HG02571 (cell line): ENCODE data around the gene ITGB1BP1.
A peak's percentile ranks its signal among the peaks of the same experiment; 100 is the strongest.

Source experiments
- ATAC-seq: cut with Tn5 transposase; IDR thresholded peaks from one replicate; pipeline ENCODE4 v1.9.1; 2021; ENCODE audit warnings: mild to moderate bottlenecking, moderate library complexity; ENCODE audit not compliant: unreplicated experiment

ITGB1BP1 gene

DNA sequence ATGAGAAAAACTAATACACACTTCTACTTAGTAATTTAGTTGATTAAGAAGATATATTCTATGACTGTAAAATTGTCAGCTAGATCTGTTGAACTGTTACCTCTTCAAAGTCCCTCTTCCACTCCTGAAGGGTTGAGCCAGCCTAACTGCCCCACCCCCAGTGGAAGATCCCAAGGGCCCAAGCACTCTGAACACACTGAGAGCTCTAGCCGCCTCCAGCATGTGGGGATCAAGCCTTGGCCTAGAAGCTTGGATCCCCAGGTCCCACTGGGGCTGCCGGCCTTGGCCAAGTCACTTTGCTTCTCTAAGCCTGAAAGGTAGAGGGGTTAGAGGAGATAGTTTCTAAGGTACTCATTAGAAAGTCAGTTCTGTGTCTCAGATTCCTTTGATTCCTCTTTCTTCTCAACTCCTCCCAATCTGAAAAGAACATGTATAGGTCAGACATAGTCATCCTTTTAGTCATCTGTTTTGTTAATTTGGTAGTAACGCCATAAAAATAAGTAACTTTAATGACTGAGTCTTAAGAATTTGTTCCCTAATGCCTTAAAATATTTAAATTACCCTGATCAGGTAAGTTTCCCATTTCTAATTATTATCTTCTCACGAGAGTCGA is 5.7 kb upstream of the ITGB1BP1 start:
- no peak for ATAC-seq

DNA sequence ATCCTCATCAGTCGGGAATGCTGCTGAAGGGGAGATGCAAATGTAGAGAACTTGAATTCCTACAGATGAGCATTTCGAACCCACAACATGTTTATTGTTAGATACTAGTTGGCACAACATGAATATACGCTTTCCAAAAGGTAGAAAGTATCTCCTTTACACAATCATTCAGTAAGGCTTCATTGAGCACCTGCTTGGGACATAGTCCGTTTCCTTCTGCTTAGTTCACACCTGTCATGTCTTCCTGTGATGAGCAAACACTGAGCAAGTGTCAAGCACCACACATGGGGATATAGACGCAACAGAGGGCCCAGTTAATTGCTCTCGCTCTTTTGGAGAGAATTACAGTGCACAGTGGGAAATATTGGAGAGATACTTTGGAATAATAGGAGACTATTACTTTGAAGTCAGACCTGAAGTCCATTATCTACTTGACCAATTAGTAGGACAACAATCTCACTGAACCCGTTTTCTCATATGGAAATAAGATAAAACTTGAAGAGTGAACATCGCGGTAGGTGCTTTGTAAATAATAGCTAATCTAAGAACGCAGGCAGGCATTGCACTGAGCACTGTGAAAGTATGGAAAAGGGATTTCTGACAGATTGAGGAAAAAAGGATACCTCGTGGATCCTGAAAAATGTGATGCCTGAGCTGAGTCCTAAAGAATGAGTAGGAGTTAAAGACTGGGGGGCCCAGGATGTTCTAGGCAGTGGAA is 1.3 kb upstream of the ITGB1BP1 start:
- no peak for ATAC-seq

DNA sequence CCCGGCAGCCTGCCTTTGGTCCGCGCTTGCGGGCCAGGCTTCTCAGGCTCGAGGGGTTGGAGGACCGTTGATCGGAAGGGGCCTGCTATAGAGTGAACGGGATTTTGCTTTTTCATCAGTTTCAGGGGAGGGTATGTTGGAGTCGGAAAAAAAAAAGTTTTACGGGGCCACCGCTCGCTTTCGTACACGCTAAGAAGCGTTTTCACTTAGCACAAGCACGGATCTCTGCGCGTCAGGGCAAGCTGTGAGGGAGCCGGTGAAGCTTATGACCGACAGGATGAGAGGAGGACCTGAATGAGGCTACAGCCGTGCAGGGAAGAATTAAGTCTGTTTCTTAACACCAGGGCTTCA is 569 bp upstream of the ITGB1BP1 start:
- peak; percentile 6 for ATAC-seq

DNA sequence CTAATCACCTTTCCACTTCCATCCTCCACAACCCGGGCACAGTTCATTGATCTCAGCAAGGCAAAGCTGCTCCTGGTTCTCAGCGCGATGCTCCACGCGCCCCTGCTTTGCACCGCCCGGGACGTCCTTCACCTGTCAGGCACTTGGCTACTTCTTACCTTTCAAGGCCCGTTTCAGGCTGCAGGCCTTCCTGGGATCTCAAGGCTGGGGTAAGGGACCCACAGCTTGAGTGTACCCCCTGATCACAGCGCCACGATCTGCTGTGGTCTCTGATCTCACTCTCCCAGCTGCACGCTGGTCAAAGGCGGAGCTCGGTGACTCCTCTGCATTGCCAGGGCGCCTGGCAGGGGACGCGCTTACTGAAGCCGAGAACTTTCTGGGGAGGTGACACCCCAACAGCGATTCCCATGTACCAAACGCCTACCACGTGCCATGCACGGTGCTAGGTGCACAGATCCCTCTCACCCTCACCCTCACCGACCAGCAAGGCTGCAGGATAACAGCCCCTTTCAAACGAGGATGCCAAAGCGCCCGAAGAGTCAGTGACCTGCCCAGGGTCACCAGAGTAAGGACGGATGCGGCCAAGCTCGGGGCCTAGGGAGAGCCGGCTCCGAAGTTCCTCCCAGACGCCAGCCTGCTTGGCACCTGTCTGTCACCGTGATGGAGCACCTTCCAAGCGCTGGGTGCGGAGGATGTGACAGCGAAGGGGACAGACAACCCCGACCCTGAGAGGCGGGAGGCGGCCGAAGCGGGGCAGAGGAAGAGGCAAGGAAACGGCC is 818 bp downstream of the ITGB1BP1 start:
- ATAC-seq: peak; percentile 28

DNA sequence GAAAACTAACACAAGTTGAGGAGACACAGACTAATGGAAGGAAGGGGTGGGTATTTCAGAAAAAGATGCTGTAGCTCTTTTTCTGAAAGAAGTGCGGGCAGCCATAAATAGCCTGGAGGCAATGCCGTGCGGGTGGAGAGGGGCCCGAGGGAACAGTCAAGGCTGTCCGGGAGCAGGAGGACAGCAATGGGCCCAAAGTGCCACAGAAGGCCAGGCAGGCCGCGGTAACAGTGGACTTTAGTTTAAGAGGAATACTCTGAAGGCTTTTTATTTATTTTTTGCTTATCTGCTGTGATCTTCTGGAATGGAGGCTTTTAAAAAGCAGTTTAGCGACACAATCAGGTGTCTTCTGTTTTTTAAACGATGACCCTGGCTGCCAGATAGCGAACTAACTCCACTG is 2.8 kb downstream of the ITGB1BP1 start:
- ATAC-seq: no peak

DNA sequence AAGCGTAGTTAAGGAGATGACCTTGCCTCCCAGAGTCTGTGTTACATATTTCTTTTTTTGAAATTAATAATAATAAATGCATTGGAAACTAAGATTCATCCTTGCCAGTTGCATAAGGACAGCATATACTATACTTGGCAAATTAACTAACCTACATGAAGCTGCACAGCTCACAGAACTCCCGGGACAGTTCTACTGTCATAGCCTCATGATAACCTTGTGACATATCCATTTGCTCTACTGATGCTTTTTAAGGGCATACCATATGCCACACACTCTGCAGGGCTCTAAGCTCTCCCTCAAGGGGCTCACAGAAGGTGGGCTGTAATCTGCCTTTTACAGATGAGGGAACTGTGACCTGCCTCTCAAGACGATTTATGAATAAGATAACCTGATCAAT is 3.8 kb downstream of the ITGB1BP1 start:
- ATAC-seq: no peak

DNA sequence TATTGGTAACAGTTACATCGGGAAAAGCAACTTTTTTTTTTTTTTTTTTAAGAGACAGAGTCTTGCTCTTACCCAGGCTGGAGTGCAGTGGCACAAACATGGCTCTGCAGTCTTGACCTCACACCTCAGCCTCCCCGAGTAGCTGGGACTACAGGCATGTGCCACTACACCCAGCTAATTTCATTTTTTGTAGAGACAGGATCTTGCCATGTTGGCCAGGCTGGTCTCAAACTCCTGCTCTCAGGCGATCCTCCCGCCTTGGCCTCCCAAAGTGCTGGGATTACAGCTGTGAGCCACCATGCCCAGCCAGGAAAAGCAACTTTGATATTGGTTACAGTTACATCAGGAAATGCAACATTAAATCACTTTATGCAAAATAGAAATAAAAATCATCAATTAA is 4.6 kb downstream of the ITGB1BP1 start:
- no peak for ATAC-seq

DNA sequence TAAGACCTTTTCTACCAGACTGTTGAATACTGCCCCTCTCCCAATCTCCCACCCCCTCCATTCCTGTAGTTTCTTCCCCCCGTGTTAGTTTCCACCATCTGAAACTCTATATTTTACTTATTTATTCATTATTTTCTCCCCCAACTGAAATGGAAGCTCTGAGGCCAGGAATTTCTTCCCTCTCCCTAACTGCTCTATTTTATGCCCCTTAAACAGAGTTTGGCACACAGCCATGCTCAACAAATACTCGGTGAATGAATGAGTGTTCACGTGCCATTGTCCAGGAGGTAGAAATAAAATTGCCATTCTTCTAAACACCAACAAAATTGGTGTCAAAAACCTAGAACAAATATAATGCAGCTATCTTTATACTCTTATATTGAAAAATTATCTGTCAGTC is 5.6 kb downstream of the ITGB1BP1 start:
- no peak for ATAC-seq

DNA sequence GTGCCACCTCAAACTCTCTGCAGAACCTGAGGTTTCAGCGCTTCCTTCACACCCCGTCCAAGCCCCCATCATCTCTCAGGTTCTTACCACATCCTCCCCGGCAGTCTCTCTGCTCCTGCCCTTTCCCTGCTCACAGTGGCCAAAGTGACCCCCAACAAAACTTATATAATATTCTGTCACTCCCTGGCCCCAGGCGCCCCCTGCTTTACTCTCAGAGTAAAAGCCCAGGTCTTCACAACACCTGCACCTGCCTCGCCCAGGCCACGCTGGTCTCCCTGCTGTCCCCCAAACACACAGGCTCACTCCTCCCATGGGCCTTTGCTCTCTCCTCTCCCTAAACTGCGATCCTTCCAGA is 6.4 kb downstream of the ITGB1BP1 start:
- ATAC-seq: no peak

DNA sequence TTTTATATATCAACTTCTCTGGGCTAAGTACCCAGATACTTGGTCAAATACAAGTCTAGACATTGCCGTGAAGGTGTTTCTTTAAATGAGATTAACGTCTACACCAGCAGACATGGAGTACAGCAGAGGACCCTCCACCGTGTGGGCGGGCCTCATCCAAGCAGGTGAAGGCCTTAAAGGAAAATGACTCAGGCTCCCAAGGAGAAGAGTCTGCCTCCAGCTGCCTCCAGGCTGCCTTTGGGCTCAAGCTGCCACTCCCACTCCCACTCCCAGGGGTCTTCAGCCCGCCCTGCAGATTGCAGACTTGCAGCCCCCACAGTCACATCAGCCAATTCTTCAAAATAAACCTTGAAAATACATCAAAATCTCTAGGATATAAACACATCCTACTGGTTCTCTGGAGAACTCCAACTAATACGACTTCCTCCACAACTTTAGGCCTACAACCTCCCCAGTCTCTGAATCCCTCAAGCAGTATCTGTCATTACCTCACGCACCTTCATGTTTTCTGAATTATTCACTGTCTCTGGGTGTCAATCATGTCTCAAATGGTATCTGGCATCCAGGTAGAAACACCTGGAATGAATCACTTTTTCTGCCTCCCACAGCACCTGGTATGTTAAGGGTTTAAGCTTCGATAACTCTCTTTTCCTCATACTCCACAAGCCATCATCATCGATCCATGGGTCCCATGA is 6.9 kb downstream of the ITGB1BP1 start:
- ATAC-seq: no peak

DNA sequence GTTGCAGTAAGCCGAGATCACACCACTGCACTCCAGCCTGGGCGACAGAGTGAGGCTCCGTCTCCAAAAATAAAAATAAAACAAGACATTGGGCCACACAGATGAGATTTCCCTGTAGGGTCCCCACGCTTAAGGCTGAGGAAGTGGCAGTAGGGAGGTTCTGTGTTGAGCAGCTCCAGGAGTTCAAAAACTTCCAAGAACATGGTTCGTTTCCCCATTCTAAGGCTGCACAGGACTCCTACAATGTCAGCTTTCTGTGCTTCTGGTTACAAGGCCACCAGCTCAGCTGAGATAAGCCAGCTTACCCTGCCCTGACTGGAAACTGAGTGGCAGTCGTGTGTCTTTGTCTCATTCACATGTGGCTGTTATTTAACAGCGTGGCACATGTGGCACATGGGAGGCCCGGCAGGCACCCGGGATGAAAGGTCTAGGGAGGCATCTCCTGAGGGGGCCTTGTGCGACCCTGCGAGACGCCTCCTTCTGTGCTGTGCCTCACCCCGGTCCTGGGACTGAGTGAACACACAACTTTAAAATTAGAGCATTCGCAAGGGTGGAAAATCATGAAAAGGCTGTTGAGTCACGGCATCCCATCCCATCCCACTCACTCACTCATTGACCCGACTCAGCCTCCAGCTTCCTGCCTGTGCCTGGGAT is 7.7 kb downstream of the ITGB1BP1 start:
- ATAC-seq: no peak

DNA sequence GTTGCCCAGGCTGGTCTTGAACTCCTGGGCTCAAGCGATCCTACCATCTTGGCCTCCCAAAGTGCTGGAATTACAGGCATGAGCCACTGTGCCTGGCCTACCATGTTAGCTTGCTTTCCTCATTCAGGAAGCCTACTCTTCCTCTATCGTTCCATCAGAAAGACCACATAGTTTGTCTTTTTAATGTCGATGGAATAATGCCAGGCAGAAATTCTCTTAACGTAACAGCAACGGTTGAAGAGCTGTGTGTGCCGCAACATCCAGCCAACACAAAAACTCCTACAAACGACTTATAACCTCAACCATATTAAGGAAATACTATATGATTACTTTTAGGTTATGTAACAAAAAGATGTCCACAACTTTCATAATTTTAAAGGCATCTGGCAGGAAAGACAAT is 10.5 kb downstream of the ITGB1BP1 start:
- no peak for ATAC-seq

DNA sequence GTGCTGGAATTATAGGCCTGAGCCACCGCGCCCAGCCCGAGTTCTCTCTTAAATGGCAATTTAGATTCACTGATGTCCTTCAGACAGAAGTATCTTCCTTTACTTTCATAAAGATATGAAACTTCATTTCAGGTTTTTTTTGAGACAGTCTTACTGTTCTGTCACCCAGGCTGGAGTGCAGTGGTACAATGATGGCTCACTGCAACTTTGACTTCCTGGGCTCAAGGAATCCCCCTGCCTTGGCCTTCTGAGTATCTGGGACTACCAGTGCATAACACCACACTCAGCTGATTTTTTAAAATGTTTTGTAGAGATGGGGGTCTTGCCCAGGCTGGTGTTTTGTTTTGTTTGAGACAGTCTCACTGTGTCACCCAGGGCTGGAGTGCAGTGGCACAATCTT is 13.2 kb downstream of the ITGB1BP1 start:
- no peak for ATAC-seq

DNA sequence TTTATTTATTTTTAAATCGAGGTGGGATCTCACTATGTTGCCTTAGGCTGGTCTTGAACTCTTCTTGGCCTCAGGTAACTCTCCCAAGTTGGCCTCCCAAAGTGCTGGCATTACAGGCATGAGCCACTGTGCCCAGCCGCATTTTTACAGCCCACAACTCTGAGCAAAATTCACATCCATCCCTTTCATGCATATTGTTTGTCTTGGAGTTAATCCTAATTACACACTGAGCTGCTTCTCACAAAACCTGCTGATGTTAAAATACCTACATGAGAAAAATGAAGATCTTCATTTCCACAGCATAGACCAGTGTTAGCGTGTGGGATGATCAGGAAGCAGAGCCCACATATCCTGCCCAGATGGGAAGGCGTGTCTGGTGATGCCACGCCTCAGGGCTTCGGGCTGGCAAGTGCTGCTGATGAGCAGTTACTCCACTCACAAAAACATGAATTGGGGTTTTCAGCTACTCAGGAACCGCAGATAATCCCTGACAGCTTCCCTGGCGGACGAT is 14.6 kb downstream of the ITGB1BP1 start:
- ATAC-seq: no peak

DNA sequence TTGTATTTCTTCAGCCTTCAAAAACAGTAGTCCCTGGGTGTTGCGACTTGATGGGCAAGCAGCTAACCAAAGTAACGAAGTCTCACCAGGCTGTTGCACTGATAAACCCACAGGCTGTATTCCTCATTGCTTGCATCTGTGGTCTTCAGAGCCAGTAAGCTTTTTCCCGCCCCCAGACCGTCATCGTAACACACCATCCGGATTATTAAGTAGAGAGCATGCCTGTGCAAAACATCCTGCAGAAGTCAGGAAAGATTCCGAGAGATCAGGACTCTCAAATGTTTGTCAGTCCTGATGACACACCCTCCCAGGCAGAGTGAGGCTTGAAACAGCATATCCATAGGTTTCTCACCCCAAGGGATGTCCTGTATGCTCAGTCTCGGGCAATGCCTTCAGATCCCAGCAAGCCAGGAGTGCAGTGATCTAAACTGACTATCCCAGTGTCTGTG is 15.9 kb downstream of the ITGB1BP1 start:
- no peak for ATAC-seq

DNA sequence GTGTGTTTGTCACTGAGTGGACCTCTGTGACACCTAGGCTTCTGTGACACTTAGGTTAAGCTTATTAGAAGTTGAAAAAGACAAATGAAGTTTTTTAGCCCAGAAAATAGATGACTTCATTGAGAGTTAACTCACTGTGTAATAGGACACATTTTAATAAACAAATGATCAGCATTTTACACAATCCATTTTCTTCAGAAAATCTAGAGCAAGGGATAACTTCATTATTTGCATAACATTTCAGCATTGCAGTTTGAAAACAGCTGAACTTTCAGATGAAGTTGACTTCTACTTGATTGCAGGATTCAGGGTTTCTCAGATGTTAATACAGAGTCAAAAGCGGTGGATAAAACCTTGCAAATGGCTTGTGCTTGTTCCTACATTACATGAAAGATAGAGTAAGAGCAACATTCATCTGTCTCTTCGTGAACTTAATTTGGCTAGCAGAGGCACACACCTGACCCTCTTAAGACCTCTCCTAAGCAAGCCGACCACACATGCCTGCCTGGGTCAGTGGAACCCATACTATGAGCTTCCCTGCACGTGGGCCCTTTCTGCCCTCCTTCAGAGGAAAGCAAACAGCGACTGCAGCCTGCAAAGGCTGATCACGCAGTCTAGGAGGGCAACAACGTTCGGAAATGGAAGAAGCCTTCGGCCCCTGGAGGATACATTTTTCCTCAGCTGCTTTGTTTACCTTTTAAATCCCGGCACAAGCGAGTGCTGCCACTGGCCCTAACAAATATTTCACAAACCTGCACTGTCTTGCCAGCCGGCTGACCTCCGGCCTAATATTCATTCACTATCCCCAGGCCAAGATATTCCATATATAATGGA is 16.6 kb downstream of the ITGB1BP1 start:
- no peak for ATAC-seq

DNA sequence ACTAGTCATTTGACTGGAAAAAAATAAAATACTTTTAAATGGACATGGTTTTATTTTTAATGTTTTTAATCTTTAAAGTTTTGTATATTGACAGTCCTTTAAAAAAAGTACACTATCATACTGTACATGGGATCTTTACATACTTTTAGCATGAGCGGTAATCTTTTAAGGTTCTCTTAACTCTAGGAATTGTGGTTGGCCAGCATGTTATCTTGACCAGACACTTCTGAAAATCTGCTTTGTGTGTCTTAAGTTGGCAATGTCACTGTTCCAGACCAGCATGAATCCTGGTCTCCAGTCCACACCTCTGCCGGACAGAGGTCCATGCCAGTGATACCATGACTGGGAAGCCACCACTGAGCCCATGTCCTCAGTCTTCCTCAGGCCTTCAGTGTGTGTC is 17.7 kb downstream of the ITGB1BP1 start:
- no peak for ATAC-seq

DNA sequence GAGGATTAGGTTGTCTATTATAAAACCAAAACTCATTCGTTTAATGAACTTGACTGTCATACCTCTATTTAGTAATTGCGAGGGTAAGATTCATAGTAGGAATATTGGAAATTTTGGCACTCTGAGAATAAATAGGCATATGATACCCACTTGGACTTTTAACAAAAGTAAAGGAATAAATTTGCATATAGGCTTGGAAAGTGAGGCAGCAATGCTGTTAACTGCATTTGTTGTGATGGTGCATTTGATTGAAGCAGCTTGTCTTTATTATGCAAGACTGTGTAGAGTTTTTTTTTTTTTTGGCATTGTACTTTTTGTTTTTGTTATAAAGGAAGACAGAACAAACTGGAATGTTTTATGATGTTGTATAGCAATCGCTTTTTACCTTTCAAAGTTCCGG is 18.9 kb downstream of the ITGB1BP1 start:
- ATAC-seq: no peak

DNA sequence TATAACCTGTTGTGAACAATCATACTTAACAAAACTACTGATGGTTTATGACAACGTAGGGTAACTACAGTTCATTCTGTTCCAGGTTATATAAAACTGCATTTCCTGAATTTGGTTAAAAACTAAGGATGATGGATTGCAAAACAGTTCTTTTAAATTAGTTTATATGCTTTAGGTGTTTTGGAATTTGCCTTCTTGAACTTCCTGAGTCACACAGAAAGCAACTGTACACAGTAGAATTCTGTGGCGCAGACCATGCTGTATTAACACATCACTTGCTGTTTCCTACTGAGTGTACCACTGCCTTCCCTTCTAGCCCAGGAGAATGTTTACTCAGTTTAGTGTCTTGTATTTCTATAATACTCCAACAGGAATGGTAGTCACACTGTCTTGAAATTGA is 19.4 kb downstream of the ITGB1BP1 start:
- no peak for ATAC-seq
